Testis (tissue), 3 donors: ENCODE results near the gene SYNE2. TPM values are rescaled to one million over a fixed set of nuclear protein-coding genes. Genes with fewer than 3 reads are reported as not detected.
"Not testable (repeated sequence)": the region's sequence is repeated elsewhere in the genome, so short reads cannot be mapped to it uniquely, and the experiment has no call there.

Experiments
- DNase-seq: peaks from one replicate; pipeline ENCODE4 v3.0.0-alpha.2; 2019
- H3K27ac ChIP-seq, 2 donors: fragments of 200-600 bp; sonication (generic); one replicate each; pipeline ENCODE4 v1.5.1; 2019
- H3K27me3 ChIP-seq: fragments of 200-600 bp; sonication (generic); one replicate; pipeline ENCODE4 v1.5.1; 2019
- H3K36me3 ChIP-seq: fragments of 200-600 bp; sonication (generic); one replicate; pipeline ENCODE4 v1.5.1; 2017; ENCODE audit warnings: low read depth; ENCODE audit errors: missing control alignments
- H3K4me1 ChIP-seq: fragments of 200-600 bp; sonication (generic); one replicate; pipeline ENCODE4 v1.5.1; 2019
- H3K4me3 ChIP-seq, 2 donors: fragments of 200-600 bp; sonication (generic); one replicate each; pipeline ENCODE4 v1.5.1; 2017 to 2019
- H3K9me3 ChIP-seq: fragments of 200-600 bp; sonication (generic); one replicate; pipeline ENCODE4 v1.5.1; 2017
- POLR2A ChIP-seq: fragments of 450-650 bp; IDR thresholded peaks from one replicate; pipeline ENCODE4 v1.6.1; 2017; ENCODE audit warnings: antibody characterized with exemption, mild to moderate bottlenecking, moderate library complexity
- WGBS, 2 donors: methylation state at CpG; one replicate each; pipeline ENCODE4 v1.1.5; 2018; 5-methylcytosine and 5-hydroxymethylcytosine counted together
- intact Hi-C: fragments of 100-400 bp; cut with DNase I; formaldehyde crosslinking; loops from one replicate; pipeline ENCODE4 v1.15.1; 2023; ENCODE audit warnings: low total_unique reads
- polyA plus RNA-seq: library from polyadenylated mRNA; stranded (reverse); fragments of 350-450 nt; fragmentation: Illumina TruSeq; extraction: RNeasy Lipid Tissue Mini Kit (QIAGEN cat#74804); gene quantifications from one replicate; pipeline ENCODE4 v1.2.3, GENCODE V29; 2014; ENCODE audit warnings: low read depth, low replicate concordance; ENCODE audit not compliant: insufficient read depth
- total RNA-seq, 2 donors: library from RNA; depleted of rRNA; stranded (reverse); fragments of >200 nt; gene quantifications; one replicate each; pipeline ENCODE4 v1.2.3, GENCODE V29; 2016
- TF ChIP-seq, protein P1 (sequence below), 3 experiments: fragments of 450-650 bp in 2 of 3; fragments of 200-600 bp in 1 of 3; sonication (generic) in 1 of 3; IDR thresholded peaks; one replicate each; pipeline ENCODE4 v1.5.1; 2016 to 2019; ENCODE audit warnings: antibody characterized with exemption in 3 of 3, mild to moderate bottlenecking in 2 of 3, moderate library complexity in 1 of 3

The SYNE2 gene
- total and polyA plus RNA-seq, 3 donors from 2014 or later = 74.6 to 519 (median 511) TPM

DNA sequence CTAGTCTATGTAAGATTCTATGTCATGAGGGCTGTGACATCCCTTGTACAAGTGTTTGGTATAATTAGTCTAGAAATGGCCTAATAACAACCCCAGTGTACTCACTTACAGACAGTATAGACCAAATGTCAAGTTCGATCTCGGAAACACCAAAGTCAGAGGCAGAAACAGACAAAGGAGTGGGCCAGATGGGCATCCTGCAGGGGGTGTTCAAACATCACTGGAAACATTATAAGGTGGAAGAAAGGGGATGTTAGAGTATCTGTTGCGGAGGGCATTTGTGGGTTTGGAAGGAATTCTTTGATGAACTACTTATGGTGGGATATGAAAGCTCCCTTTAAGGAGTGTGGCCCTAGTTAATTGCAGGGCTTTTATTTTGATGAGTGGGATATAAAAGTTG, 306.8 kb downstream of the SYNE2 start:
- TF ChIP-seq, protein P1, sequence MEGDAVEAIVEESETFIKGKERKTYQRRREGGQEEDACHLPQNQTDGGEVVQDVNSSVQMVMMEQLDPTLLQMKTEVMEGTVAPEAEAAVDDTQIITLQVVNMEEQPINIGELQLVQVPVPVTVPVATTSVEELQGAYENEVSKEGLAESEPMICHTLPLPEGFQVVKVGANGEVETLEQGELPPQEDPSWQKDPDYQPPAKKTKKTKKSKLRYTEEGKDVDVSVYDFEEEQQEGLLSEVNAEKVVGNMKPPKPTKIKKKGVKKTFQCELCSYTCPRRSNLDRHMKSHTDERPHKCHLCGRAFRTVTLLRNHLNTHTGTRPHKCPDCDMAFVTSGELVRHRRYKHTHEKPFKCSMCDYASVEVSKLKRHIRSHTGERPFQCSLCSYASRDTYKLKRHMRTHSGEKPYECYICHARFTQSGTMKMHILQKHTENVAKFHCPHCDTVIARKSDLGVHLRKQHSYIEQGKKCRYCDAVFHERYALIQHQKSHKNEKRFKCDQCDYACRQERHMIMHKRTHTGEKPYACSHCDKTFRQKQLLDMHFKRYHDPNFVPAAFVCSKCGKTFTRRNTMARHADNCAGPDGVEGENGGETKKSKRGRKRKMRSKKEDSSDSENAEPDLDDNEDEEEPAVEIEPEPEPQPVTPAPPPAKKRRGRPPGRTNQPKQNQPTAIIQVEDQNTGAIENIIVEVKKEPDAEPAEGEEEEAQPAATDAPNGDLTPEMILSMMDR (IDR thresholded peaks at IDR 0.05) = no peak
- no peak for TF ChIP-seq POLR2A
- no peak for DNase-seq
- Histone ChIP-seq H3K36me3 (no peaks in the 10 kb centered on the region), H3K4me3 (no peak overlapping the region), H3K27ac (peak overlapping the region; percentile 10 to 71), H3K4me1 (peaks cover 16% of the 10 kb centered on the region), H3K27me3 (no peaks in the 10 kb centered on the region), H3K9me3 (no peaks in the 10 kb centered on the region)
- 88 to 93% methylated on average over 3 of the region's 3 CpGs for WGBS, 2 donors
- intact Hi-C loops = no loop called here

DNA sequence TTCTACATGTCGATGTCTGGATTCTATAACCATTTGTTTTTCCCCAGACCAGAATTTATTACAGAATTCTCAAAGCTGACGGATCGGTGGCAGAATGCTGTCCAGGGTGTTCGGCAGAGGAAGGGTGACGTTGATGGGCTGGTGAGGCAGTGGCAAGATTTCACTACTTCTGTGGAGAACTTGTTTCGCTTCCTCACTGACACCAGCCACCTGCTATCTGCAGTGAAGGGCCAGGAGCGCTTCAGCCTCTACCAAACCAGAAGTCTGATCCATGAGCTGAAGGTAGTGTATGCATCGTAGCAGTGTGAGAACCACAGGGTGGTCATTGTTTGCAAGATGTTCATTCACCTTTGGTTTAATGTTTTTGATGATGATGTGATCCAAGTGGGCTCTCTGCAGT, 317.4 kb downstream of the SYNE2 start:
- Histone ChIP-seq H3K4me1 (peaks cover 5% of the 10 kb centered on the region), H3K9me3 (no peaks in the 10 kb centered on the region), H3K27me3 (no peaks in the 10 kb centered on the region), H3K36me3 (no peaks in the 10 kb centered on the region), H3K27ac (no peak overlapping the region), H3K4me3 (no peak overlapping the region)
- DNase-seq = no peak
- TF ChIP-seq, protein P1 (IDR thresholded peaks at IDR 0.05) = no peak
- no peak for TF ChIP-seq POLR2A
- 95 to 96% methylated on average over 8 of the region's 8 CpGs for WGBS, 2 donors
- intact Hi-C loops = no loop called here

DNA sequence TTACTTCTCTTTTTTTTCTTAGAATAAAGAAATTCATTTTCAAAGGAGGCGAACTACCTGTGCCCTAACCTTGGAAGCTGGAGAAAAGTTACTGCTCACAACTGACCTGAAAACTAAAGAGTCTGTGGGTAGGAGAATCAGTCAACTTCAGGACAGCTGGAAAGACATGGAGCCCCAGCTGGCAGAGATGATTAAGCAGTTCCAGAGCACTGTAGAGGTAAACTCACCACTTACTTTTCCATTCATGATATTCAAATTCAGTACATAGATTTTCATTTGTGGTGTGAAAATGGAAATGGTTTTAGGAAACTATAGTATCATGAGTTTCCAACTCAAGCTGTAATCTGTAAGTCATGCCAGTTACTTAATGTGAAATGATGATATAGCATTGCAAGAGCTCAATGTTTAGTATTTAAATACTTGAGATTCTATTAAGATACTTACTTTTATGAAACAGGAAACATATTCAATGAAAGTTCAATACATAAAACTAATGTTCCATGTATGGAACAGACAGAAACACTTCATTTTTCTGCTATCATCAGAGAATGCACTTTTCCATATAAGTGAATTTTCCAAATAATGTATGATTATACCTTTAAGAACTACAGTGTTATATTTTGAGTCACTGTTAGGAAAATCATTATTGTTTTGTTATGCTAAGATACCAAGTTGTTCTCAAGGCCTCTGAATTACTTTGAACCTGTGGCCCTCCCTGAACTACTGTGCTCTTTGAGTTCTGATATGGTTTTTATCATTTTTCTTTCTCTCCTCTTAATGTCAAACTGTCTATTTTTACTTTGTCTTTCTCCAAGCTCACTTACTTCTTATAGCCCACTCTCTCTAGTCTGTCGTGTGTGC, 322.3 kb downstream of the SYNE2 start:
- intact Hi-C loops = no loop called here
- Histone ChIP-seq H3K9me3 (no peaks in the 10 kb centered on the region), H3K27ac (peak overlapping the region in 1 of 2 donors; percentile 16), H3K4me1 (no peaks in the 10 kb centered on the region), H3K27me3 (no peaks in the 10 kb centered on the region), H3K36me3 (no peaks in the 10 kb centered on the region), H3K4me3 (no peak overlapping the region)
- WGBS, 2 donors = 79 to 87% methylated on average over 2 of the region's 2 CpGs
- TF ChIP-seq, protein P1 (IDR thresholded peaks at IDR 0.05) = no peak
- no peak for TF ChIP-seq POLR2A
- no peak for DNase-seq

DNA sequence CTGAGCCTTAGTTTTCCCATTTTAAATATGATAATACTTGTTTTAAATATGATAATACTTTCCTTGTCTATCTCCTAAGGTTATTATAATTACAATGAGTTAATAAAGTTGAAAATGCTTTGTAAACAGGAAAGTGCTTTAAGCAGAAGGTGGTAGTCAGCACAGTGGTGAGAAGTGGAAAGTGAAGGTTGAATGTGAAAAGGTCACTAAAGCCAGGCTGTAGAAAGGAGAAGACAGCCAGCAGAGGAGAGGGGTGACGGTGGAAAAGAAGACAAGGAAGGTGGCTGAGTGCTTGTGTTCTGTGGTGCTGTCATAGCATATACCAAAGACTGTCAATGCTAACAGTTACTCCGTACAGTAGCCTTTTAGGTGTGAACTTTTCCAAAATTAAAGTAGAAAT, 323.5 kb downstream of the SYNE2 start:
- Histone ChIP-seq H3K36me3 (no peaks in the 10 kb centered on the region), H3K4me1 (no peaks in the 10 kb centered on the region), H3K27me3 (no peaks in the 10 kb centered on the region), H3K4me3 (no peak overlapping the region), H3K27ac (no peak overlapping the region), H3K9me3 (no peaks in the 10 kb centered on the region)
- intact Hi-C loops = no loop called here
- WGBS, 2 donors = 93% methylated on average over 2 of the region's 2 CpGs
- TF ChIP-seq, protein P1 (IDR thresholded peaks at IDR 0.05) = no peak
- no peak for TF ChIP-seq POLR2A
- no peak for DNase-seq

DNA sequence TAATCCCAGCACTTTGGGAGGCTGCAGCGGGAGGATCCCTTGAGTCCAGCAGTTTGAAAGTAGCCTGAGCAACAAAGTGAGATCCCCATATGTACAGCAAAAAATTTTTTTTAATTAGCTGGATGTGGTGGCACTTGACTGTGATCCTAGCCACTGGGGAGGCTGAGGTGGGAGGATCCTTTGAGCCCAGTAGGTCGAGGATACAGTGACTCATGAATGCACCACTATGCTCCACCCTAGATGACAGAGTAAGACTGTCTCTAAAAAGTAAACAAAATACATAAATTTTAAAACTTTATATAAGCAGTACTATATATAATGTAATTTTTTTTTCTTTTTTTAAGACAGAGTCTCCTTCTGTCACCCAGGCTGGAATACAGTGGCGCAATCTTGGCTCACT, 326.0 kb downstream of the SYNE2 start:
- intact Hi-C loops = no loop called here
- Histone ChIP-seq H3K4me1 (no peaks in the 10 kb centered on the region), H3K36me3 (no peaks in the 10 kb centered on the region), H3K9me3 (no peaks in the 10 kb centered on the region), H3K27ac (no peak overlapping the region), H3K4me3 (no peak overlapping the region), H3K27me3 (no peaks in the 10 kb centered on the region)
- DNase-seq = no peak
- TF ChIP-seq POLR2A = no peak
- TF ChIP-seq, protein P1 (IDR thresholded peaks at IDR 0.05) = no peak
- 91 to 94% methylated on average over 3 of the region's 3 CpGs for WGBS, 2 donors

DNA sequence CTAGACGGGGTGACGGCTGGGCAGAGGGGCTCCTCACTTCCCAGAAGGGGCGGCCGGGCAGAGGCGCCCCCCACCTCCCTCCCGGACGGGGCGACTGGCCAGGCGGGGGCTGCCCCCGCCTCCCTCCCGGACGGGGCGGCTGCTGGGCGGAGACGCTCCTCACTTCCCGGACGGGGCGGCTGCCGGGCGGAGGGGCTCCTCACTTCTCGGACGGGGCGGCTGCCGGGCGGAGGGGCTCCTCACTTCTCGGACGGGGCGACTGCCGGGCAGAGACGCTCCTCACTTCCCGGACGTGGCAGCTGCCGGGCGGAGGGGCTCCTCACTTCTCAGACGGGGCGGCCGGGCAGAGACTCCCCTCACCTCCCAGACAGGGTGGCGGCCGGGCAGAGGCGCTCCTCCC, 330.1 kb downstream of the SYNE2 start:
- DNase-seq, H3K9me3 ChIP-seq, intact Hi-C loops, H3K27me3 ChIP-seq, H3K36me3 ChIP-seq, H3K4me1 ChIP-seq, H3K27ac ChIP-seq: not testable (repeated sequence)
- peak overlapping the region in 1 of 2 donors; percentile 4 for H3K4me3 ChIP-seq
- WGBS, 2 donors = 82 to 85% methylated on average over 9 to 39 of the region's 40 CpGs
